ENCODE results near the gene ZNF579. TPM values are rescaled to one million over a fixed set of nuclear protein-coding genes. Genes with fewer than 3 reads are reported as not detected.

The ZNF579 gene
- total RNA-seq, 1 donor from 2014 or later: 15.7 TPM

DNA sequence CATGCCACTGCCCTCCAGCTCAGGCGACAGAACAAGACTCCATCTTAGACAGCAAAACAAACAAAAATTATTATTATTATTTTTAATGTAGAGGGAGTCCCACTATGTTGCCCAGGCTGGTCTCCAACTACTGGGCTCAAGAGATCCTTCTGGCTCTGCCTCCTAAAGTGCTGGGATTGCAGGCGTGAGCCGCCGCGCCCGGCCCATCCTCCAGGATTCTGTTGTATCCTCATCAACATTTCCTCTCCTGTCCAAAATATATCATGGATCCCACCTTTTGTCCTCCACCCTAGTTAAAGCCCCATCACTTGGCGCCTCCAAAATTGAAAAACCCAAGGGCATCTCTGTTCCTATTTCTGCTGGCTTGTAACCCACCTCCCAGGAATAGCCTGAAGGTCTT, 42.5 kb upstream of the ZNF579 start:
- DNase-seq: no peak
- no peak overlapping the region for H3K4me3 ChIP-seq
- TF ChIP-seq, protein P1, sequence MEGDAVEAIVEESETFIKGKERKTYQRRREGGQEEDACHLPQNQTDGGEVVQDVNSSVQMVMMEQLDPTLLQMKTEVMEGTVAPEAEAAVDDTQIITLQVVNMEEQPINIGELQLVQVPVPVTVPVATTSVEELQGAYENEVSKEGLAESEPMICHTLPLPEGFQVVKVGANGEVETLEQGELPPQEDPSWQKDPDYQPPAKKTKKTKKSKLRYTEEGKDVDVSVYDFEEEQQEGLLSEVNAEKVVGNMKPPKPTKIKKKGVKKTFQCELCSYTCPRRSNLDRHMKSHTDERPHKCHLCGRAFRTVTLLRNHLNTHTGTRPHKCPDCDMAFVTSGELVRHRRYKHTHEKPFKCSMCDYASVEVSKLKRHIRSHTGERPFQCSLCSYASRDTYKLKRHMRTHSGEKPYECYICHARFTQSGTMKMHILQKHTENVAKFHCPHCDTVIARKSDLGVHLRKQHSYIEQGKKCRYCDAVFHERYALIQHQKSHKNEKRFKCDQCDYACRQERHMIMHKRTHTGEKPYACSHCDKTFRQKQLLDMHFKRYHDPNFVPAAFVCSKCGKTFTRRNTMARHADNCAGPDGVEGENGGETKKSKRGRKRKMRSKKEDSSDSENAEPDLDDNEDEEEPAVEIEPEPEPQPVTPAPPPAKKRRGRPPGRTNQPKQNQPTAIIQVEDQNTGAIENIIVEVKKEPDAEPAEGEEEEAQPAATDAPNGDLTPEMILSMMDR (IDR thresholded peaks at IDR 0.05): no peak
- no peak overlapping the region for H3K27ac ChIP-seq
- H3K9me3 ChIP-seq: no peaks in the 10 kb centered on the region
- H3K4me1 ChIP-seq: peaks cover 30% of the 10 kb centered on the region
- no peak for ATAC-seq
- no peaks in the 10 kb centered on the region for H3K27me3 ChIP-seq
- intact Hi-C loops (cut with DNase I): no loop called here
- no peaks in the 10 kb centered on the region for H3K36me3 ChIP-seq

DNA sequence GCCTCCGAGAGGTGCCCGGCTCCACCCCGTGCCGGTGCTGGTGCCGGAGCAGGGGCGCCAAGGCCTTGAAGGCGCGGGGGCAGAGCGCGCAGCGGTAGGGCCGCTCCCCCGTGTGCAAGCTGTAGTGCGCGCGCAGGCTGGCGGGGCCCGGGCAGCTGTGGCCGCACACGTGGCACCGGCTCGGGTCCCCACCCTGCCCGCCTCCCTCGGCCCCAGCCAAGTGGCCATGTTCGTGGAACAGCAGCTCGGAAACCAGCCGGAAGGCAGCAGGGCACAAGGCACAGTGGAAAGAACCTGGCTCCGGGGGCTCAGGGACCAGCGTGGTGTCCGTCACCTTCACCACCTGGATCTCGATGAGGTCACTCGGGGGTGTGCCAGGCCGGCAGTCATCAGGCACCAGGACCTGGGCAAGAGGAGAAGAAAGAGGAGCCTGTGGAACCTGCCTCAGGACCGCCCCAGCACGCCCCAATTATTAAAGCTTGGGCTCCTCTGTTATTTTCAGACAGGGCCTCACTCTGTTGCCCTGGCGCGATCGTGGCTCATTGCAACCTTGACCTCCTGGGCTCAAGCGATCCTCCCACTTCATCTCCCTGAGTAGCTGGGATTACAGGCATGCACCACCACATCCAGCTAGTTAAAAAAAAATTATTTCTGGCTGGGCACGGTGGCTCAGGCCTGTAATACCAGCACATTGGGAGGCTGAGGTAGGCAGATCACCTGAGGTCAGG, 41.8 kb upstream of the ZNF579 start:
- Histone ChIP-seq H3K27me3 (no peaks in the 10 kb centered on the region), H3K36me3 (peaks cover 6% of the 10 kb centered on the region), H3K4me1 (peaks cover 30% of the 10 kb centered on the region), H3K4me3 (no peak overlapping the region), H3K27ac (no peak overlapping the region), H3K9me3 (no peaks in the 10 kb centered on the region)
- DNase-seq (peak; percentile 64), ATAC-seq (no peak)
- intact Hi-C loops (cut with DNase I): no loop called here
- TF ChIP-seq, protein P1 (IDR thresholded peaks at IDR 0.05): no peak

DNA sequence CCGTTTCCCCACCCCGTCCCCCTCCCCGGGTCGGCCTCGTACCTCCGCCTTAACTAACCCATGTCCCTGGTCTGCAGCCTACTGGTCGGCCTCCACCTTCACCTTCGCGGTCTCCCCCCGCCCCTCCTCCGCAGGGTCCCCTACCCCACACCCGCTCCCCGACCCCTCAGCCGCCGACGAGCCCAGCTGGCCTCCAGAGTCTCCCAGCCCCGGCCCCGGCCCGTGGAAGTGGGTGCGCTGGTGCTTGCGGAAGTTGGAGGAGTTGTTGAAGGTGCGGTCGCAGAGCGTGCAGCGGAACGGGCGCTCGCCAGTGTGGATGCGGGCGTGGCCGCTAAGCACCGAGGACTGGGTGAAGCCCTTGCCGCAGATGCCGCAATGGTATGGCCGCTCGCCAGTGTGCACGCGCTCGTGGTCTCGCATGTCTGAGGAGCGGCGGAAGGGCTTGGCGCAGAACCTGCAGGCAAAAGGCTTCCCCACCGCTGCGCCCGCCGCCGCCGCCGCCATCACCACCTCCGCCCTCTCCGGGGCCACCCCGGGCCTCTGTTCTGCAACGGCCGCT, 41.1 kb upstream of the ZNF579 start:
- Histone ChIP-seq H3K27me3 (no peaks in the 10 kb centered on the region), H3K9me3 (no peaks in the 10 kb centered on the region), H3K4me3 (no peak overlapping the region), H3K36me3 (peaks cover 9% of the 10 kb centered on the region), H3K4me1 (peaks cover 30% of the 10 kb centered on the region), H3K27ac (no peak overlapping the region)
- intact Hi-C loops (cut with DNase I): no loop called here
- DNase-seq (peak; percentile 70), ATAC-seq (no peak)
- TF ChIP-seq, protein P1 (IDR thresholded peaks at IDR 0.05): no peak

DNA sequence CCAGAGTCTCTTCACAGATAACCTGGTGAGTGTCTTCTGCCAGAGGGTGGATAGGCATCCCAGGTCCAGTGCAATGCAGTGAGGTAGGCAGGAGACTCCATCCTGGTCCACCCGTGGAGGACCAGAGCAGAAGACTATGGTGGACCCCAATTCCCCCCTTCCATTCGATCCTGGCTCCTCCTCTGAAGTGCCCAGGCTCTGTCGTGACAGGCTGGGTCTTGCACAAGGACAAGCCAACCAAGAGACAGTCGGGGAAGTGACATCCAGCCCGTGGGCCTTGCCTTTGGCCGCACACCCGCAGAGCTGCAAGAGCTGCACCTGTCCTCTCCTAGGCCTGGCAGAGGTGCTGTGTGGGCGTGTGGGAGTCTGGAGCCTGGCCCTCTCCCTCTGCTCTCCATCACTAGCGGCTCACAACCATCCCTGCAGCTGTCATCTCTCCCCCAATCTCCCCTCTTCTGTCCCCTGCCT, 40.6 kb upstream of the ZNF579 start:
- no peaks in the 10 kb centered on the region for H3K27me3 ChIP-seq
- no peak overlapping the region for H3K27ac ChIP-seq

DNA sequence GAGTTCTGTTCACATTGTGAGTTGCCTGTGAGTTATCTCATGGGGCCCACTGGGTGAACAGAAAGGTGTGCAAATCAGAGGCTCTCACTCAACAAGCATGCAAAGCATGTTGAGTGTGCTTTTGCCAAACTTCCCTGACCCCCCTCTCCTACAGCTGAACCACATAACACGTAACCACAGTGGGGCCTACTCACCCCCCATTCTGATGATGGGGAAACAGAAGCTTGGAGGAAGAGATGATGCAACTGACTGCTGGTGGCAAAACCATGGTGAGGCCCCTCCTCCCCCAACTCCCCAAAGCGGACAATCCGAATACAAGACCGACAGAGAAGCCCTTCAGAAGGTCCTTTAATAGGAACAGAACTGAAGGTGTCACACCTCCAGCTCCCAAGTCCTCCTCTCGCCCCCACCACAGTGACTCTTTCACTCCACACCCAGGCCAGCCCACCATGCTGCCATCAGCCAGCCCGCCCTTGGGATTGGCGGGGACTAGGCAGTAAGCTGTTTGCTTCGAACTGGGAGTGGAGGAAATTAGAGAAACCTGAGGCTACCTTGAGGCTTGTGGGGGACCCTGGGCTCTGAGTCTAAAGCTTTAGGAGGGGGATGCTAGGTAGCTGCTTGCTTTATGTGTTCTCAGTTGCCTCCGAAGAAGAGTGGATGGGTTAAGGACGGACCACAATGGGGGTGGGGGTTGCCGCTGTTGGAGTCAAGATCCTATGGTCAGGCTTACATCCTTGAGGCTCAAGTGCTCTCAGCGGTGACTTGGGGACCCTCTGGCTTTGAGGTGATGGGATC, 40.0 kb upstream of the ZNF579 start:
- no peak for ATAC-seq
- Histone ChIP-seq H3K36me3 (peaks cover 21% of the 10 kb centered on the region), H3K9me3 (no peaks in the 10 kb centered on the region), H3K4me1 (peaks cover 30% of the 10 kb centered on the region), H3K27me3 (no peaks in the 10 kb centered on the region), H3K27ac (peak overlapping the region; percentile 31), H3K4me3 (no peak overlapping the region)
- DNase-seq: no peak
- intact Hi-C loops (cut with DNase I): no loop called here
- TF ChIP-seq, protein P1 (IDR thresholded peaks at IDR 0.05): no peak

More for the DNA sequence above, 40.6 kb upstream of the ZNF579 start:
- H3K4me1 ChIP-seq: peaks cover 30% of the 10 kb centered on the region
- peaks cover 14% of the 10 kb centered on the region for H3K36me3 ChIP-seq
- DNase-seq: no peak
- no peaks in the 10 kb centered on the region for H3K9me3 ChIP-seq
- TF ChIP-seq, protein P1 (IDR thresholded peaks at IDR 0.05): no peak
- ATAC-seq: no peak
- intact Hi-C loops (cut with DNase I): no loop called here
- no peak overlapping the region for H3K4me3 ChIP-seq

Measured in upper lobe of right lung (tissue), 1 donor.